ENCODE measurements around the gene SLC25A30.
"Not testable (repeated sequence)": the region's sequence is repeated elsewhere in the genome, so short reads cannot be mapped to it uniquely, and the experiment has no call there.

The SLC25A30 gene

GRCh38 chr13:45445053-45445452 lies 26.9 kb upstream of the SLC25A30 start:
- H3K9me3 ChIP-seq (ENCODE audit: insufficient read depth, low read depth, low read length) = no peaks in the 10 kb centered on the region
- H3K9ac ChIP-seq (ENCODE audit: low read depth, low read length) = no peak overlapping the region
- no peaks in the 10 kb centered on the region for H3K36me3 ChIP-seq (ENCODE audit: insufficient read depth, low read depth, low read length)
- H3K4me3 ChIP-seq (ENCODE audit: low read length) = no peak overlapping the region
- H3K27me3 ChIP-seq (ENCODE audit: insufficient read depth, low read length) = peaks cover 4% of the 10 kb centered on the region; the same call in 1 of the 2 replicates
- no peak overlapping the region for H3K27ac ChIP-seq (ENCODE audit: low read length)
- H3K4me1 ChIP-seq (ENCODE audit: insufficient read depth, low read length) = no peaks in the 10 kb centered on the region

GRCh38 chr13:45441633-45442032 lies 23.5 kb upstream of the SLC25A30 start:
- Histone ChIP-seq H3K27ac (ENCODE audit: low read length) (no peak overlapping the region), H3K36me3 (ENCODE audit: insufficient read depth, low read depth, low read length) (no peaks in the 10 kb centered on the region), H3K9ac (ENCODE audit: low read depth, low read length) (no peak overlapping the region), H3K4me3 (ENCODE audit: low read length) (no peak overlapping the region), H3K27me3 (ENCODE audit: insufficient read depth, low read length) (peaks cover 4% of the 10 kb centered on the region; the same call in 1 of the 2 replicates), H3K4me1 (ENCODE audit: insufficient read depth, low read length) (no peaks in the 10 kb centered on the region; the same call in 1 of the 2 replicates), H3K9me3 (ENCODE audit: insufficient read depth, low read depth, low read length) (no peaks in the 10 kb centered on the region)

GRCh38 chr13:45439781-45440462 lies 21.7 kb upstream of the SLC25A30 start:
- Histone ChIP-seq H3K36me3 (ENCODE audit: insufficient read depth, low read depth, low read length) (no peaks in the 10 kb centered on the region), H3K9ac (ENCODE audit: low read depth, low read length) (no peak overlapping the region), H3K27me3 (ENCODE audit: insufficient read depth, low read length) (peaks cover under 1% of the 10 kb centered on the region; the same call in 1 of the 2 replicates), H3K27ac (ENCODE audit: low read length) (no peak overlapping the region), H3K9me3 (ENCODE audit: insufficient read depth, low read depth, low read length) (no peaks in the 10 kb centered on the region), H3K4me3 (ENCODE audit: low read length) (no peak overlapping the region), H3K4me1 (ENCODE audit: insufficient read depth, low read length) (no peaks in the 10 kb centered on the region; the same call in 1 of the 2 replicates)

- H3K27ac ChIP-seq (ENCODE audit: low read length) = no peak overlapping the region
- H3K36me3 ChIP-seq (ENCODE audit: insufficient read depth, low read depth, low read length) = no peaks in the 10 kb centered on the region
- no peaks in the 10 kb centered on the region for H3K9me3 ChIP-seq (ENCODE audit: insufficient read depth, low read depth, low read length)
- H3K27me3 ChIP-seq (ENCODE audit: insufficient read depth, low read length) = no peaks in the 10 kb centered on the region
- no peak overlapping the region for H3K9ac ChIP-seq (ENCODE audit: low read depth, low read length)
- H3K4me1 ChIP-seq (ENCODE audit: insufficient read depth, low read length) = no peaks in the 10 kb centered on the region; the same call in 1 of the 2 replicates
- H3K4me3 ChIP-seq (ENCODE audit: low read length) = no peak overlapping the region
Observed at GRCh38 chr13:45439008-45439407, 20.8 kb upstream of the SLC25A30 start.

- no peak overlapping the region for H3K4me3 ChIP-seq (ENCODE audit: low read length)
- H3K9ac ChIP-seq (ENCODE audit: low read depth, low read length) = no peak overlapping the region
- no peaks in the 10 kb centered on the region for H3K9me3 ChIP-seq (ENCODE audit: insufficient read depth, low read depth, low read length)
- H3K27me3 ChIP-seq (ENCODE audit: insufficient read depth, low read length) = no peaks in the 10 kb centered on the region
- no peaks in the 10 kb centered on the region for H3K36me3 ChIP-seq (ENCODE audit: insufficient read depth, low read depth, low read length)
- H3K4me1 ChIP-seq (ENCODE audit: insufficient read depth, low read length) = no peaks in the 10 kb centered on the region; the same call in 1 of the 2 replicates
- no peak overlapping the region for H3K27ac ChIP-seq (ENCODE audit: low read length)
Observed at GRCh38 chr13:45437947-45438346, 19.8 kb upstream of the SLC25A30 start.

GRCh38 chr13:45436953-45437352 lies 18.8 kb upstream of the SLC25A30 start:
- no peaks in the 10 kb centered on the region; the same call in 1 of the 2 replicates for H3K4me1 ChIP-seq (ENCODE audit: insufficient read depth, low read length)
- H3K9ac ChIP-seq (ENCODE audit: low read depth, low read length) = no peak overlapping the region
- no peaks in the 10 kb centered on the region for H3K27me3 ChIP-seq (ENCODE audit: insufficient read depth, low read length)
- H3K9me3 ChIP-seq (ENCODE audit: insufficient read depth, low read depth, low read length) = no peaks in the 10 kb centered on the region
- no peaks in the 10 kb centered on the region for H3K36me3 ChIP-seq (ENCODE audit: insufficient read depth, low read depth, low read length)
- H3K4me3 ChIP-seq (ENCODE audit: low read length) = no peak overlapping the region
- no peak overlapping the region for H3K27ac ChIP-seq (ENCODE audit: low read length)

- no peaks in the 10 kb centered on the region for H3K9me3 ChIP-seq (ENCODE audit: insufficient read depth, low read depth, low read length)
- H3K27me3 ChIP-seq (ENCODE audit: insufficient read depth, low read length) = no peaks in the 10 kb centered on the region
- H3K9ac ChIP-seq (ENCODE audit: low read depth, low read length) = no peak overlapping the region
- H3K27ac ChIP-seq (ENCODE audit: low read length) = no peak overlapping the region
- no peaks in the 10 kb centered on the region; the same call in 1 of the 2 replicates for H3K4me1 ChIP-seq (ENCODE audit: insufficient read depth, low read length)
- no peaks in the 10 kb centered on the region for H3K36me3 ChIP-seq (ENCODE audit: insufficient read depth, low read depth, low read length)
- no peak overlapping the region for H3K4me3 ChIP-seq (ENCODE audit: low read length)
Observed at GRCh38 chr13:45436332-45436731, 18.2 kb upstream of the SLC25A30 start.

GRCh38 chr13:45434556-45435371 lies 16.6 kb upstream of the SLC25A30 start:
- H3K27ac ChIP-seq (ENCODE audit: low read length) = no peak overlapping the region
- H3K36me3 ChIP-seq (ENCODE audit: insufficient read depth, low read depth, low read length) = no peaks in the 10 kb centered on the region
- no peaks in the 10 kb centered on the region; the same call in 1 of the 2 replicates for H3K4me1 ChIP-seq (ENCODE audit: insufficient read depth, low read length)

GRCh38 chr13:45433381-45433790 lies 15.2 kb upstream of the SLC25A30 start:
- Histone ChIP-seq H3K36me3 (ENCODE audit: insufficient read depth, low read depth, low read length) (no peaks in the 10 kb centered on the region), H3K4me1 (ENCODE audit: insufficient read depth, low read length) (no peaks in the 10 kb centered on the region), H3K27me3 (ENCODE audit: insufficient read depth, low read length) (no peaks in the 10 kb centered on the region), H3K9me3 (ENCODE audit: insufficient read depth, low read depth, low read length) (no peaks in the 10 kb centered on the region), H3K9ac (ENCODE audit: low read depth, low read length) (no peak overlapping the region), H3K4me3 (ENCODE audit: low read length) (no peak overlapping the region), H3K27ac (ENCODE audit: low read length) (no peak overlapping the region)

More at GRCh38 chr13:45434556-45435371, 16.6 kb upstream of the SLC25A30 start:
- Histone ChIP-seq H3K4me3 (ENCODE audit: low read length) (no peak overlapping the region), H3K27me3 (ENCODE audit: insufficient read depth, low read length) (no peaks in the 10 kb centered on the region), H3K9me3 (ENCODE audit: insufficient read depth, low read depth, low read length) (no peaks in the 10 kb centered on the region), H3K9ac (ENCODE audit: low read depth, low read length) (no peak overlapping the region)

- H3K36me3 ChIP-seq (ENCODE audit: insufficient read depth, low read depth, low read length) = no peaks in the 10 kb centered on the region
- H3K27me3 ChIP-seq (ENCODE audit: insufficient read depth, low read length) = no peaks in the 10 kb centered on the region
- no peak overlapping the region for H3K27ac ChIP-seq (ENCODE audit: low read length)
- no peaks in the 10 kb centered on the region for H3K4me1 ChIP-seq (ENCODE audit: insufficient read depth, low read length)
- H3K4me3 ChIP-seq (ENCODE audit: low read length) = no peak overlapping the region
- H3K9me3 ChIP-seq (ENCODE audit: insufficient read depth, low read depth, low read length) = no peaks in the 10 kb centered on the region
- H3K9ac ChIP-seq (ENCODE audit: low read depth, low read length) = no peak overlapping the region
Observed at GRCh38 chr13:45432737-45433380, 14.7 kb upstream of the SLC25A30 start.

GRCh38 chr13:45426056-45426841 lies 8.1 kb upstream of the SLC25A30 start:
- H3K4me1 ChIP-seq (ENCODE audit: insufficient read depth, low read length); H3K36me3 ChIP-seq (ENCODE audit: insufficient read depth, low read depth, low read length); H3K9ac ChIP-seq (ENCODE audit: low read depth, low read length); H3K9me3 ChIP-seq (ENCODE audit: insufficient read depth, low read depth, low read length); H3K27ac ChIP-seq (ENCODE audit: low read length); H3K4me3 ChIP-seq (ENCODE audit: low read length); H3K27me3 ChIP-seq (ENCODE audit: insufficient read depth, low read length): not testable (repeated sequence)
